ENCODE measurements around the gene PCGF5.

DNA sequence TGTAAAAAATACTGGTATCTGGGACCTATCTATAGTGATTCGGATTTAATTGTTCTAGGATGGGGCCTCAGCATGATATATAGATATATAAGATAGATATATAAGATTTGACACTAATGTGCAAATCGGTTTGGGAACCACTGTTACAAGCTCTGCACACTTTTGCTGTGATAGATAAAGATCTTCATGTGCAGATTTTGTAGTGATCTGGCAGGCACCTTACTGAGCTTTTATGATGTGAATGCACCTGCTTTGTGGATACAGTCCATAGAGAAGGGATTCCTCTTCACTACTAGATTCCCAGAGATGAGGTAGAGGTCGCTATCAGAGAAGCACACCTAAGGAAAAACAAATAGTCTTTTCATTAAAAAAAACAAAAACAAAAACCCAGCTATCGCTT is 33.3 kb upstream of the PCGF5 start:
- TF ChIP-seq NR2C2 (CRISPR knock-in tag; IDR thresholded peaks at IDR 0.05) (no peak), NR2C2 (tag; IDR thresholded peaks at IDR 0.05) (no peak), HDAC2 (IDR thresholded peaks at IDR 0.05) (no peak), RB1 (IDR thresholded peaks at IDR 0.05; ENCODE audit: low read depth) (no peak), BACH1 (tag; IDR thresholded peaks at IDR 0.05) (no peak), JUND (IDR thresholded peaks at IDR 0.05; ENCODE audit: borderline replicate concordance, low read depth, low read length) (no peak), JUND (tag; IDR thresholded peaks at IDR 0.05; ENCODE audit: borderline replicate concordance, low read depth, low read length) (no peak), KLF1 (tag; IDR thresholded peaks at IDR 0.05) (no peak), ZNF143 (CRISPR knock-in tag; IDR thresholded peaks at IDR 0.05) (no peak), DPF2 (IDR thresholded peaks at IDR 0.05) (no peak), MTA3 (IDR thresholded peaks at IDR 0.05; ENCODE audit: borderline replicate concordance) (no peak), NRF1 (conservative IDR thresholded peaks at IDR 0.05 in 1 of 2, IDR thresholded peaks at IDR 0.05 in 1 of 2) (no peak)
- TF ChIP-seq, protein P1, sequence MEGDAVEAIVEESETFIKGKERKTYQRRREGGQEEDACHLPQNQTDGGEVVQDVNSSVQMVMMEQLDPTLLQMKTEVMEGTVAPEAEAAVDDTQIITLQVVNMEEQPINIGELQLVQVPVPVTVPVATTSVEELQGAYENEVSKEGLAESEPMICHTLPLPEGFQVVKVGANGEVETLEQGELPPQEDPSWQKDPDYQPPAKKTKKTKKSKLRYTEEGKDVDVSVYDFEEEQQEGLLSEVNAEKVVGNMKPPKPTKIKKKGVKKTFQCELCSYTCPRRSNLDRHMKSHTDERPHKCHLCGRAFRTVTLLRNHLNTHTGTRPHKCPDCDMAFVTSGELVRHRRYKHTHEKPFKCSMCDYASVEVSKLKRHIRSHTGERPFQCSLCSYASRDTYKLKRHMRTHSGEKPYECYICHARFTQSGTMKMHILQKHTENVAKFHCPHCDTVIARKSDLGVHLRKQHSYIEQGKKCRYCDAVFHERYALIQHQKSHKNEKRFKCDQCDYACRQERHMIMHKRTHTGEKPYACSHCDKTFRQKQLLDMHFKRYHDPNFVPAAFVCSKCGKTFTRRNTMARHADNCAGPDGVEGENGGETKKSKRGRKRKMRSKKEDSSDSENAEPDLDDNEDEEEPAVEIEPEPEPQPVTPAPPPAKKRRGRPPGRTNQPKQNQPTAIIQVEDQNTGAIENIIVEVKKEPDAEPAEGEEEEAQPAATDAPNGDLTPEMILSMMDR (IDR thresholded peaks at IDR 0.05 in 2 of 3, conservative IDR thresholded peaks at IDR 0.05 in 1 of 3; ENCODE audit: insufficient read depth in 2 of 3, low read depth in 1 of 3, low read length in 3 of 3): no peak
- TF ChIP-seq, protein P2, sequence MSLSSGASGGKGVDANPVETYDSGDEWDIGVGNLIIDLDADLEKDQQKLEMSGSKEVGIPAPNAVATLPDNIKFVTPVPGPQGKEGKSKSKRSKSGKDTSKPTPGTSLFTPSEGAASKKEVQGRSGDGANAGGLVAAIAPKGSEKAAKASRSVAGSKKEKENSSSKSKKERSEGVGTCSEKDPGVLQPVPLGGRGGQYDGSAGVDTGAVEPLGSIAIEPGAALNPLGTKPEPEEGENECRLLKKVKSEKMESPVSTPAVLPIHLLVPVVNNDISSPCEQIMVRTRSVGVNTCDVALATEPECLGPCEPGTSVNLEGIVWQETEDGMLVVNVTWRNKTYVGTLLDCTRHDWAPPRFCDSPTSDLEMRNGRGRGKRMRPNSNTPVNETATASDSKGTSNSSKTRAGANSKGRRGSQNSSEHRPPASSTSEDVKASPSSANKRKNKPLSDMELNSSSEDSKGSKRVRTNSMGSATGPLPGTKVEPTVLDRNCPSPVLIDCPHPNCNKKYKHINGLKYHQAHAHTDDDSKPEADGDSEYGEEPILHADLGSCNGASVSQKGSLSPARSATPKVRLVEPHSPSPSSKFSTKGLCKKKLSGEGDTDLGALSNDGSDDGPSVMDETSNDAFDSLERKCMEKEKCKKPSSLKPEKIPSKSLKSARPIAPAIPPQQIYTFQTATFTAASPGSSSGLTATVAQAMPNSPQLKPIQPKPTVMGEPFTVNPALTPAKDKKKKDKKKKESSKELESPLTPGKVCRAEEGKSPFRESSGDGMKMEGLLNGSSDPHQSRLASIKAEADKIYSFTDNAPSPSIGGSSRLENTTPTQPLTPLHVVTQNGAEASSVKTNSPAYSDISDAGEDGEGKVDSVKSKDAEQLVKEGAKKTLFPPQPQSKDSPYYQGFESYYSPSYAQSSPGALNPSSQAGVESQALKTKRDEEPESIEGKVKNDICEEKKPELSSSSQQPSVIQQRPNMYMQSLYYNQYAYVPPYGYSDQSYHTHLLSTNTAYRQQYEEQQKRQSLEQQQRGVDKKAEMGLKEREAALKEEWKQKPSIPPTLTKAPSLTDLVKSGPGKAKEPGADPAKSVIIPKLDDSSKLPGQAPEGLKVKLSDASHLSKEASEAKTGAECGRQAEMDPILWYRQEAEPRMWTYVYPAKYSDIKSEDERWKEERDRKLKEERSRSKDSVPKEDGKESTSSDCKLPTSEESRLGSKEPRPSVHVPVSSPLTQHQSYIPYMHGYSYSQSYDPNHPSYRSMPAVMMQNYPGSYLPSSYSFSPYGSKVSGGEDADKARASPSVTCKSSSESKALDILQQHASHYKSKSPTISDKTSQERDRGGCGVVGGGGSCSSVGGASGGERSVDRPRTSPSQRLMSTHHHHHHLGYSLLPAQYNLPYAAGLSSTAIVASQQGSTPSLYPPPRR (CRISPR knock-in tag; IDR thresholded peaks at IDR 0.05; ENCODE audit: borderline replicate concordance): no peak
